NOMO-1 (cell line): ENCODE data around the gene PTH1R.

Experiments used
- DNase-seq, 2 experiments: peaks; one replicate each; lab custom pipeline; 2025; ENCODE audit not compliant: unreplicated experiment in 2 of 2; lab: John Stamatoyannopoulos, UW

Gene PTH1R

GRCh38 chr3:46897031-46897430 lies 19.5 kb downstream of the PTH1R start:
- no peak for DNase-seq

- DNase-seq: no peak
Measured at GRCh38 chr3:46897829-46898320, 20.4 kb downstream of the PTH1R start.

GRCh38 chr3:46898321-46899150 lies 21.0 kb downstream of the PTH1R start:
- no peak for DNase-seq

GRCh38 chr3:46899151-46900006 lies 21.9 kb downstream of the PTH1R start:
- no peak for DNase-seq

- no peak for DNase-seq
Measured at GRCh38 chr3:46900007-46900292, 22.4 kb downstream of the PTH1R start.

- no peak for DNase-seq
Measured at GRCh38 chr3:46900356-46900755, 22.8 kb downstream of the PTH1R start.

- no peak for DNase-seq
Measured at GRCh38 chr3:46901061-46901460, 23.5 kb downstream of the PTH1R start.

- no peak for DNase-seq
Measured at GRCh38 chr3:46901591-46902187, 24.2 kb downstream of the PTH1R start.

- no peak for DNase-seq
Measured at GRCh38 chr3:46902188-46902631, 24.7 kb downstream of the PTH1R start.

- no peak for DNase-seq
Measured at GRCh38 chr3:46903341-46904302, 26.1 kb downstream of the PTH1R start.

- DNase-seq: no peak
Measured at GRCh38 chr3:46904303-46905212, 27.0 kb downstream of the PTH1R start.

GRCh38 chr3:46905213-46905560 lies 27.7 kb downstream of the PTH1R start:
- DNase-seq: no peak

GRCh38 chr3:46905661-46906451 lies 28.3 kb downstream of the PTH1R start:
- DNase-seq: no peak

- no peak for DNase-seq
Measured at GRCh38 chr3:46906471-46907058, 29.0 kb downstream of the PTH1R start.

- DNase-seq: no peak
Measured at GRCh38 chr3:46907271-46907670, 29.8 kb downstream of the PTH1R start.

- DNase-seq: no peak
Measured at GRCh38 chr3:46907960-46908293, 30.4 kb downstream of the PTH1R start.

GRCh38 chr3:46908294-46908985 lies 30.9 kb downstream of the PTH1R start:
- no peak for DNase-seq
